Ovary (tissue), 9 donors: ENCODE data around the gene CBX4. TPM values are rescaled to one million over a fixed set of nuclear protein-coding genes. Genes with fewer than 3 reads are reported as not detected.

Experiments
- DNase-seq, 5 donors: peaks; one replicate each; pipeline ENCODE4 v3.0.0-alpha.2; 2019 to 2020
- H3K27ac ChIP-seq, 2 donors: fragments of 200-600 bp; one replicate each; pipeline versions ENCODE4 v1.5.1 to v1.8.0; 2019 to 2022
- H3K27me3 ChIP-seq: fragments of 200-600 bp; one replicate; pipeline ENCODE4 v1.8.0; 2022
- H3K36me3 ChIP-seq: fragments of 200-600 bp; sonication (generic); one replicate; pipeline ENCODE4 v1.5.1; 2019
- H3K4me1 ChIP-seq: one replicate; pipeline ENCODE4 v1.8.1; 2013; ENCODE audit warnings: mild to moderate bottlenecking, moderate library complexity; ENCODE audit not compliant: insufficient read depth
- H3K4me3 ChIP-seq: fragments of 200-600 bp; sonication (generic); one replicate; pipeline ENCODE4 v1.5.1; 2017
- H3K9me3 ChIP-seq, 2 donors: fragments of 200-600 bp in 1 of 2; sonication (generic) in 1 of 2; one replicate each; pipeline versions ENCODE4 v1.5.1 to v1.8.1; 2013 to 2019; ENCODE audit warnings: mild to moderate bottlenecking in 1 of 2, moderate library complexity in 1 of 2
- CTCF ChIP-seq, 3 donors: fragments of 450-650 bp in 2 of 3; fragments of 200-600 bp in 1 of 3; IDR thresholded peaks; one replicate each; pipeline versions ENCODE4 v1.5.1 to v1.8.0; 2016 to 2022; ENCODE audit warnings: antibody characterized with exemption in 3 of 3, mild to moderate bottlenecking in 1 of 3
- EP300 ChIP-seq: sonication (generic); formaldehyde crosslinking; IDR thresholded peaks from one replicate; pipeline ENCODE4 v1.6.1; 2017; ENCODE audit warnings: antibody characterized with exemption
- POLR2A ChIP-seq: fragments of 450-650 bp; IDR thresholded peaks from one replicate; pipeline ENCODE4 v1.6.1; 2017; ENCODE audit warnings: antibody characterized with exemption, mild to moderate bottlenecking, moderate library complexity
- WGBS, 3 donors: extraction: QIAGEN DNeasy Blood & Tissue Kit in 1 of 3; methylation state at CpG; one replicate each; pipeline versions ENCODE4 v1.1.5 to v1.1.7; 2013 to 2017; 5-methylcytosine and 5-hydroxymethylcytosine counted together
- intact Hi-C, 4 donors: fragments of 100-400 bp; cut with DNase I; formaldehyde crosslinking; loops; one replicate each; pipeline versions ENCODE4 v1.11.0 to v1.15.1; 2022 to 2023
- polyA plus RNA-seq, 2 donors: library from polyadenylated mRNA; stranded (reverse); fragments of 200-250 nt in 1 of 2; fragments of 350-450 nt in 1 of 2; fragmentation: Illumina TruSeq in 1 of 2; extraction: RNeasy Lipid Tissue Mini Kit (QIAGEN cat#74804) in 1 of 2; gene quantifications; one replicate each; pipeline ENCODE4 v1.2.3, GENCODE V29; 2013 to 2014
- total RNA-seq, 7 donors: library from RNA; depleted of rRNA in 2 of 7; stranded (reverse); fragments of >200 nt in 2 of 7; fragmentation: NEBNext Ultra II Directional in 3 of 7; extraction: Animal tissue kit (Norgen Biotek cat#: 25700) in 3 of 7; gene quantifications; one replicate each; pipeline versions ENCODE4 v1.1.0 to v1.2.4, GENCODE V29; 2016 to 2023
- donor health status: DM: no; HTN: no; CAD: no; lungs with moderate emphysema.
- donor health status: DM: no; HTN: no; CAD: no.
- donor health status: Bipolar disorder and iron deficiency.
- donor health status: DM: yes; HTN: yes; CAD: no.
- donor health status: DM: no; HTN: no; CAD: no.
- donor health status: DM: yes; HTN: yes; CAD: no.

Gene CBX4
- total and polyA plus RNA-seq, 9 donors: 5.5 to 27.9 (median 16.0) TPM

- DNase-seq: no peak
- intact Hi-C loops: loop anchor here in 2 of 4 donors (10.0 kb wide), 2 partner anchors 54 to 126 kb away; partner anchors contain the start of gene CBX8 (in 1 of the 2)
- Histone ChIP-seq H3K4me3 (no peak overlapping the region), H3K27me3 (no peaks in the 10 kb centered on the region), H3K4me1 (peaks cover 2% of the 10 kb centered on the region), H3K27ac (no peak overlapping the region), H3K36me3 (no peaks in the 10 kb centered on the region), H3K9me3 (no peaks in the 10 kb centered on the region)
- WGBS, 3 donors: 76 to 82% (median 82%) methylated on average over 8 of the region's 8 CpGs
- TF ChIP-seq EP300: no peak
- no peak for TF ChIP-seq CTCF (IDR thresholded peaks at IDR 0.05)
- TF ChIP-seq POLR2A: no peak
Measured at GRCh38 chr17:79848370-79848766, 9.1 kb upstream of the CBX4 start.

GRCh38 chr17:79847698-79848369, 8.6 kb upstream of the CBX4 start:
- 84 to 92% (median 91%) methylated on average over 12 of the region's 12 CpGs for WGBS, 3 donors
- intact Hi-C loops: loop anchor here in 2 of 4 donors (10.0 kb wide), 2 partner anchors 53 to 127 kb away; partner anchors contain the start of gene CBX8 (in 1 of the 2)
- H3K27me3 ChIP-seq: no peaks in the 10 kb centered on the region
- H3K4me3 ChIP-seq: no peak overlapping the region
- no peak overlapping the region for H3K27ac ChIP-seq
- H3K4me1 ChIP-seq: peaks cover 2% of the 10 kb centered on the region
- no peaks in the 10 kb centered on the region for H3K36me3 ChIP-seq
- DNase-seq: no peak
- TF ChIP-seq POLR2A: no peak
- TF ChIP-seq CTCF (IDR thresholded peaks at IDR 0.05): no peak
- TF ChIP-seq EP300: no peak
- no peaks in the 10 kb centered on the region for H3K9me3 ChIP-seq

GRCh38 chr17:79845601-79845949, 6.3 kb upstream of the CBX4 start:
- Histone ChIP-seq H3K27me3 (no peaks in the 10 kb centered on the region), H3K36me3 (no peaks in the 10 kb centered on the region), H3K4me3 (no peak overlapping the region), H3K4me1 (peaks cover 5% of the 10 kb centered on the region), H3K9me3 (no peaks in the 10 kb centered on the region), H3K27ac (peak overlapping the region; percentile 61 to 84)
- intact Hi-C loops: loop anchor here in 2 of 4 donors (10.0 kb wide), 2 partner anchors 51 to 129 kb away; partner anchors contain the start of gene CBX8 (in 1 of the 2)
- peak; percentile 47 to 59 (median 51) for DNase-seq
- WGBS, 3 donors: 8 to 22% (median 10%) methylated on average over 7 of the region's 7 CpGs
- TF ChIP-seq EP300 (no peak), CTCF (IDR thresholded peaks at IDR 0.05) (no peak), POLR2A (no peak)

GRCh38 chr17:79844869-79845600, 5.8 kb upstream of the CBX4 start:
- Histone ChIP-seq H3K9me3 (no peaks in the 10 kb centered on the region), H3K36me3 (no peaks in the 10 kb centered on the region), H3K27ac (peak overlapping the region; percentile 61 to 84), H3K27me3 (no peaks in the 10 kb centered on the region), H3K4me3 (peak overlapping the region; percentile 46), H3K4me1 (peaks cover 7% of the 10 kb centered on the region)
- DNase-seq: peak; percentile 62 to 82 (median 78)
- TF ChIP-seq CTCF (IDR thresholded peaks at IDR 0.05) (peak; percentile 48 to 63 (median 53)), EP300 (no peak)
- intact Hi-C loops: loop anchor here in 3 of 4 donors (5.0 to 10.0 kb wide), 5 partner anchors 48 to 147 kb away; partner anchors contain the start of gene CBX8 (in 2 of the 3)
- 1 to 2% (median 1%) methylated on average over 33 to 38 of the region's 38 CpGs for WGBS, 3 donors
